Measurements from ENCODE around the gene SDC3. TPM values are rescaled to one million over a fixed set of nuclear protein-coding genes. Genes with fewer than 3 reads are reported as not detected.

SDC3 gene
- total RNA-seq, 1 donor from 2014 or later = 51.3 TPM

GRCh38 chr1:30822966-30823581 is 85.5 kb downstream of the SDC3 start:
- no peak overlapping the region for H3K27ac Mint-ChIP-seq (ENCODE audit: unreplicated experiment)
- no peak for TF ChIP-seq CTCF (IDR thresholded peaks at IDR 0.05; ENCODE audit: unreplicated experiment)
- peak overlapping the region; percentile 19 for H3K4me3 Mint-ChIP-seq (ENCODE audit: unreplicated experiment)
- H3K36me3 Mint-ChIP-seq (ENCODE audit: low read depth, unreplicated experiment) = no peaks in the 10 kb centered on the region
- no peaks in the 10 kb centered on the region for H3K9me3 Mint-ChIP-seq (ENCODE audit: unreplicated experiment)
- peaks cover 19% of the 10 kb centered on the region for H3K27me3 Mint-ChIP-seq (ENCODE audit: unreplicated experiment)
- peaks cover 11% of the 10 kb centered on the region for H3K4me1 Mint-ChIP-seq (ENCODE audit: unreplicated experiment)
- no peak for DNase-seq (ENCODE audit: low spot score)

GRCh38 chr1:30822006-30822405 is 86.6 kb downstream of the SDC3 start:
- peaks cover 20% of the 10 kb centered on the region for H3K27me3 Mint-ChIP-seq (ENCODE audit: unreplicated experiment)
- no peak for DNase-seq (ENCODE audit: low spot score)
- no peak overlapping the region for H3K27ac Mint-ChIP-seq (ENCODE audit: unreplicated experiment)
- H3K4me1 Mint-ChIP-seq (ENCODE audit: unreplicated experiment) = peaks cover 15% of the 10 kb centered on the region
- no peaks in the 10 kb centered on the region for H3K9me3 Mint-ChIP-seq (ENCODE audit: unreplicated experiment)
- H3K4me3 Mint-ChIP-seq (ENCODE audit: unreplicated experiment) = no peak overlapping the region
- TF ChIP-seq CTCF (IDR thresholded peaks at IDR 0.05; ENCODE audit: unreplicated experiment) = no peak
- no peaks in the 10 kb centered on the region for H3K36me3 Mint-ChIP-seq (ENCODE audit: low read depth, unreplicated experiment)

- no peak overlapping the region for H3K4me3 Mint-ChIP-seq (ENCODE audit: unreplicated experiment)
- H3K27ac Mint-ChIP-seq (ENCODE audit: unreplicated experiment) = no peak overlapping the region
- DNase-seq (ENCODE audit: low spot score) = no peak
- TF ChIP-seq CTCF (IDR thresholded peaks at IDR 0.05; ENCODE audit: unreplicated experiment) = no peak
- no peaks in the 10 kb centered on the region for H3K36me3 Mint-ChIP-seq (ENCODE audit: low read depth, unreplicated experiment)
- H3K9me3 Mint-ChIP-seq (ENCODE audit: unreplicated experiment) = no peaks in the 10 kb centered on the region
- peaks cover 16% of the 10 kb centered on the region for H3K27me3 Mint-ChIP-seq (ENCODE audit: unreplicated experiment)
- peaks cover 21% of the 10 kb centered on the region for H3K4me1 Mint-ChIP-seq (ENCODE audit: unreplicated experiment)
Observed at GRCh38 chr1:30820299-30820698, 88.3 kb downstream of the SDC3 start.

Other genes starting within 250 kb of the SDC3 start
- gene MATN1, start 185.2 kb downstream of the SDC3 start, total RNA-seq (ENCODE audit: unreplicated experiment) = 1.7 TPM
- gene LAPTM5, start 151.0 kb downstream of the SDC3 start, total RNA-seq (ENCODE audit: unreplicated experiment) = 80.5 TPM
- 135 TPM for gene PUM1, start 157.0 kb upstream of the SDC3 start, total RNA-seq (ENCODE audit: unreplicated experiment)